ENCODE results near the gene RAB13.
"Not testable (repeated sequence)": the region's sequence is repeated elsewhere in the genome, so short reads cannot be mapped to it uniquely, and the experiment has no call there.

RAB13 gene

DNA sequence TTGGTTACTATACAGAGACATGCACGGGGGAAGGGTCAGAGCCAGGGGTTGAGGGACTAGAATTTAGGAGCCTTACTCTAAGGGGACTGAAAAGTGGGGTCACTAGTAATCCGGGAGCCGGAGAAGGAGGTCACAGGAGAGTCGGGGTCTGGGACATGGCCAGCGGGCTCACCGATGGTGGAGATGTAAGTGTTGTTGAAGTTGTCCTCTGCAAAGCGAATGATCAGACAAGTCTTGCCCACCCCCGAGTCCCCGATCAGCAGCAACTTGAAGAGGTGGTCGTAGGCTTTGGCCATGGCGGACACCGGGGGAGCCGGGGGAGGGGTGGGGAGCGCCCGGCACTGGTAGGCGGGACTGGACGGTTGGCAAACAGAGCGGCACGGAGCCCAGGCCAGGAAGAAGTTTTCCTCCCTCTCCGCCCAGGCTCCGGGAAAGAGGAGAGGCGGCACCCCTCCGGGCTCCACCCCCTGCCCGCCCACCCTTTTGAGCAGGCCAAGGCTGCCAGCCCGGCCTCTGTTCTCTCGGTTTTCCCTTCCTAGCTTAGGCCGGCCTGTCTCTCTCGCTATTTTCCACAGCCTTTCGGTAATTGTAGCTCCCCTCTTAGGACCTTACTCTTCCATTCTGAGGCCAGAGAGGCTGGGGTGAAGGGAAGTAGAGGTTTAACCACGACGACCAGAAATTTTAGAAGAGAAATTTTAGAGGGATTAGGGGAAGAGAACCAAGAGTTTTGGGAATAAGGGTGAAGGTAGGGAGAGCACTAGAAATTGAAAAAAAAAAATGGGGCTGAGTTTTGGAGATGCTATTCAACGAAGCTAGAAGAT, at the start of gene RAB13:
Gene RAB13 (minus strand): TSS at position 399 of the 821 bp plus-strand sequence. CDS start 103 bp downstream, at position 296.
- DNase-seq (ENCODE audit: insufficient read length, low spot score) (peak; percentile 75), FAIRE-seq (no peak)

DNA sequence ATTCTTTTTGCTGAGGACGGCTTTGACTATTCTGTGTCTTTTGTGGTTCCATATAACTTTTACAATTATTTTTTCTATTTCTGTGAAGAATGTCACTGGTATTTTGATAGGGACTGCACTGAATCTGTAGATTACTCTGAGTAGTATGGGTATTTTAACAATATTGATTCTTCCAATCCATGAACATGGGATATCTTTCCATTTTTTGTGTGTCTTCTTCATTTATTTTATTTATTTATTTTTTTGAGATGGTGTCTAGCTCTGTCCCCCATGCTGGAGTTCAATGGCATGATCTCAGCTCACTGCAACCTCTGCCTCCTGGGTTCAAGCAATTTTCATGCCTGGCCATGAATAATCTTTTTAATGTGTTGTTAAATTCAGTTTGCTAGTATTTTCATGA, 47.6 kb upstream of the RAB13 start:
- not testable (repeated sequence) for FAIRE-seq; DNase-seq (ENCODE audit: insufficient read length, low spot score)

DNA sequence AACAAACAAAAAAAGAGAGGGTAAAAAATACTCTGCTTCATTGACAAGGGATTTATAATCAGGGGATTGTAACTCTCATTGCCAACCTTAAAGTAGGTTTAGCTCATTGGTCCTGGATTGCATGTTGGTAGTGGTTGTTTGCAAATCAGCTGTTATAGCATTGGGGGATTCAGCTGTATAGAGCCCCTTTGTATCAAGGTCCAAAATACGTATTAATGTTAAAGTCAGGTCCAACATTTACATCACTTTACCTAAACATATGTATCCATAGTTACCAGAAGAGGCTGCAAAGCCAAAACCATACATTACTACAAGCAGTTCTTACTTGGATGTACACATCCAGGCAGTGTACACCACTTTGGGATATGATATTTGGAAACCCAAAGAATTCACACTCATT, 33.8 kb upstream of the RAB13 start:
- no peak for FAIRE-seq
- DNase-seq (ENCODE audit: insufficient read length, low spot score): no peak

DNA sequence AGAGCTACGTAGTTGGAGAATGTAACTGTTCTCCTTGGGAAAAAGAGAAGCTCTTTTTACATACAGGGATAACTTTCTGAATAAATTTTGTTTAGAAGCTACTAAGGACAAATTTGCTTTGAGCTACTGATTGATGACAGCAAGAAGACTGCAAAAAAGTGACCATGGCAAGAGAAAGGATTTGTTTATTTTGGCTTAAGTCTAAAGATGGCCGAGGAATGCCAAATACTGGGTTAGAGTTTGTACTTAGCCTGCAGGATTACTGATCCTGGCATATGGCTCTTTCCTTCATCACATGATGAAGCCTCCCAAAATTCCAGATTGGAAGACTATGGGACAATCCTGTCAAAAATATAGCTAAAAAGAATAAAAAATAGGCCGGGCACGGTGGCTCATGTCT, 33.1 kb upstream of the RAB13 start:
- DNase-seq (ENCODE audit: insufficient read length, low spot score): no peak
- no peak for FAIRE-seq

DNA sequence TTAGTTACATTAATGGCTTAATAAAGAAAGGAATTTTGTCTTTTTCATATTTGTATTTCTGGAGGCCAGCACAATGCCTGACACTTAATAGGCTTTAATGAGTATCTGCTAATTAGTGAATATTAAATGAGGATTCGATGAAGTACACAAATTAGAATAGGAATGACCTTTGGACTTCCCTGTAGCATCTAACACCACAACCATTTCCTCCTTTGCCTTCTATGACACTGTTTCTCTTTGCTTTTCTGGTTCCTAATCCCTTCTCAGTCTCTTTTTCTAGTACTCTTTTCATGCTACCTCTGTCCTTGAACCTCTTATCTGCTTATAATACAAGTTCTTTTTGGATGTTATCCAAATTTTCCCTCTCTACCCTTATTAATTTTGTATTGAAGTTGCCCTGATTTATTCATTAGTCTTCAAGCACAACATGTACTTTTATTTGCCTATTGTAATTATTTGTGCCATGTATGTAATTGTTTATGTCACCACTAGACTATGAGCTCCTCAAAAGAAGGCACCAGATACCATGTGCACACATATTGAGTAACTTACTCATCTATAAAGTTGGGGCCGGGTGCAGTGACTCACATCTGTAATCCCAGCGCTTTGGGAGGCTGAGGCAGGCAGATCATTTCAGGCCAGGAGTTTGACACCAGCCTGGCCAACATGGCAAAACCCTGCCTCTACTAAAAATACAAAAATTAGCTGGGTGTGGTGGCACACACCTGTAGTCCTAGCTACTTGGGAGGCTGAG, 28.2 kb upstream of the RAB13 start:
- DNase-seq (ENCODE audit: insufficient read length, low spot score) (no peak), FAIRE-seq (no peak)

DNA sequence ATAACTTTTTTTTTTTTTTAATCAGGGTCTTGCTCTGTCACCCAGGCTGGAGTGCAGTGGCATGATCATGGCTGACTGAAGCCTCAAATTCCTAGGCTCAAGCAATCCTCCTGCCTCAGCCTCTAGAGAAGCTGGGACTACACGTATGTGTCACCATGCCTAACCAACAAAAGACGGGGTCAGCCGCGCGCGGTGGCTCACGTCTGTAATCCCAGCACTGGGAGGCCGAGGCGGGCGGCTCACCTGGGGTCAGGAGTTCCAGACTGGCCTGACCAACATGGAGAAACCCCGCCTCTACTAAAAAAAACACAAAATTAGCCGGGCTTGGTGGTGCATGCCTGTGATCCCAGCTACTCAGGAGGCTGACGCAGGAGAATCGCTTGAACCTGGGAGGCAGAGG, 26.4 kb upstream of the RAB13 start:
- FAIRE-seq; DNase-seq (ENCODE audit: insufficient read length, low spot score): not testable (repeated sequence)

DNA sequence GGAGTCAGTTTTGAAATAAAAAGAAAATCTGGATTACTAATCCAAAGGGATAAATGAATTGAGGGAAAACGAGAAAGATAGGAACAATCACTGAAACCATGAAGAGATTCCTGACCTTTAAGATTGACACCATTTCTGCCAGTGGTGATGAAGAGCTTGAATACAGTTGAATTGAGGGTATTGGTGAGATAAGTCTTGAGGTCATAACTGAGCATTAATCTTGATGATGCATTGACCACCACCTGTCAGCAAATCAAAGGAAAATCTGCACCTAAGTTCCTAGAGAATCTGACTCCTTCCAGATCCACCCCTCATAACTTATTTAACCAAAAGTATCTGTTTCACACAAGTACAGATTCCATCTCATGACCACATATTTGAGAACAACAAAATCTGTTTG, 26.0 kb upstream of the RAB13 start:
- FAIRE-seq (no peak), DNase-seq (ENCODE audit: insufficient read length, low spot score) (no peak)

DNA sequence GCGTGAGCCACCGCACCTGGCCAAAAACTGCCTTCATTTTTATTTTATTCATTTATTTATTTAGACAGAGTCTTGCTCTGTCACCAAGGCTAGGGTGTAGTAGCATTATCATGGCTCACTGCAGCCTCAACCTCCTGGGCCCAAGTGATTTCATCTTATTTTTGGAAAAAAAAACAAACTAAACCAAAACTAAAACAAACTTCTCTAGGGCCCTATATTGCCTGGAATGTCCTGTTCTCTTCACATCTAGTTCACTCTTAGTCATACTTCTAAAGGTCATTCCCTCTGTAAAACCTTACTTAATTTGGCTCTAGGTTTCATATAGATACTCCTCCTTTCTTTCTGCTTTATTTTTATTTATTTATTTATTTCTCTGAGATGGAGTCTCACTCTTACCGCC, 20.0 kb upstream of the RAB13 start:
- no peak for DNase-seq (ENCODE audit: insufficient read length, low spot score)
- no peak for FAIRE-seq

DNA sequence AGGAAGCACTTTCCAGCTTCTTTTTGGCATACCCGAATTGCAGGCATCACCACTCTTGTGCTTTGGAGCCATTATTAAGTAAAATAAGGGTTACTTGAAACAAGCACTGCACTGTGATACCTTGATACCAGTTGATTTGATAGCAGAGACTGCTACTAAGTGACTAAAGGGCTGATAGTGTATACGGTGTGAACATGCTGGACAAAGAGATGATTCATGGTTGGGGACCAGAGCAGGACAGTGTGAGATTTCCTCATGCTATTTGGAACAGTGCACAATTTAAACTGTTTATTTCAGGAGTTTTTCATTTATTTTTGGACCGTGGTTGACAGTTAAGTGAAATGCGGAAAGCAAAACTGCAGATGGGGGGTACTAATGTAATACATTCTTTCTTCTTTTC, 14.3 kb upstream of the RAB13 start:
- DNase-seq (ENCODE audit: insufficient read length, low spot score): no peak
- FAIRE-seq: no peak

DNA sequence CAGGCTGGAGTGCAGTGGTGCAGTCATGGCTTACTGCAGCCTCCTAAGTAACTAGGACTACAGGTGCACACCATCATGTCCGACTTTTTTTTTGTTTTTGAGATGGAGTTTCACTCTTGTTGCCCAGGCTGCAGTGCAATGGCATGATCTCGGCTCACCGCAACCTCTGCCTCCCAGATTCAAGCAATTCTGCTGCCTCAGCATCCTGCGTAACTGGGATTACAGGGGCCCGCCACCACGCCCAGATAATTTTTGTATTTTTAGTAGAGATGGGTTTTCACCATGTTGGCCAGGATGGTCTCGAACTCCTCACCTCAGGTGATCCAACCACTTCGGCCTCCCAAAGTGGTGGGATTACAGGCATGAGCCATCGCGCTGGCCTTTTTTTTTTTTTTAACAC, 10.7 kb upstream of the RAB13 start:
- not testable (repeated sequence) for DNase-seq (ENCODE audit: insufficient read length, low spot score); FAIRE-seq

DNA sequence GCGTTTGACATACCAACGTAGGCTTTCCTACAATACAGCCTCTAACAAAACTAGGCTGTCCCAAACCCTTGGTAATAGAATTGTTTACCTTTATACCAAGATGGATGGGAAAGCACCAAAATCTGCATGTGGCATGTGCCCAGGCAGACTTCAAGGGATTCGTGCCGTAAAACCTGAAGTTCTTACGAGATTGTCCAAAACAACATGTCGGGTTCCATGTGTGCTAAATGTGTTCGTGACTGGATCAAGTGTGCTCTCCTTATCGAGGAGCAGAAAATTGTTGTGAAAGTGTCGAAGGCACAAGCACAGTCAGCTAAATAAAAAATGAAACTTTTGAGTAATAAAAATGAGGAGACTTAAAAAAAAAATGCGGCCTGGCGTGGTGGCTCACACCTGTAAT, 9.5 kb upstream of the RAB13 start:
- no peak for FAIRE-seq
- DNase-seq (ENCODE audit: insufficient read length, low spot score): no peak

DNA sequence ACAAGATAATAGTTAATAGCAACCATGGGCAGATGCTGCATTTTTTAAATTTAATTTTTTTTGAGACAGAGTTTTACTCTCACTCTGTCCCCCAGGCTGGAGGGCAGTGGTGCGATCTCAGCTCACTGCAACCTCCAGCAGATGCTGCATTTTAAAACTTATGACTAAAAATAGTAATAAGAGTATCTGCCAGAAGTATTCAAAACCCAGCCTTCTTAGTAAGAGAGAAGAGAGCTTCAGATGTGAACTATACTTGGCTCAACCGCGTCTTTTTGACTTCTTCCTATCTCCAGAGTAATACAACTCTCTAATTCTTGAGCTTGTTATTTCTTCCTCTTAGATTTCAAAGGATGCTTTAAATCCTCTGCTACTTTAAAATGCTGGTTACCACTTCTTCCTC, 9.1 kb upstream of the RAB13 start:
- FAIRE-seq (no peak), DNase-seq (ENCODE audit: insufficient read length, low spot score) (no peak)

DNA sequence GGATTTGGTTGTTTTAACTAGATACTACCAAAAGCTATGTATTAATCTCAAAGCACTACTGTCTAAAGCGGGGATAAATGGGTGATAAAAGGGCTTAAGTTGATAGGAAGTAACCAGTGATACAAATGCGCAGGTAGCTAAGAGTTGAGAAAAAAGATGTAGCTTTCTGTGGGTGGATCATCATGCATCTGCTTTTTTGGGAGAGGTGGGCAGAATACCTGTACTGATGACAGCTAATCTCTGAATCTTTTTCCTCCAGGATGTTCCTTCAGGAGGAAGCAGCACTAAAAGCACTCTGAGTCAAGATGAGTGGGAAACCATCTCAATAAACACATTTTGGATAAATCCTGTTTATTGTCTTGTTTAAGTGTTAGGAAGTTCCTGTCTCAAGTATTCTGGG, 5.7 kb upstream of the RAB13 start:
- FAIRE-seq (no peak), DNase-seq (ENCODE audit: insufficient read length, low spot score) (no peak)

DNA sequence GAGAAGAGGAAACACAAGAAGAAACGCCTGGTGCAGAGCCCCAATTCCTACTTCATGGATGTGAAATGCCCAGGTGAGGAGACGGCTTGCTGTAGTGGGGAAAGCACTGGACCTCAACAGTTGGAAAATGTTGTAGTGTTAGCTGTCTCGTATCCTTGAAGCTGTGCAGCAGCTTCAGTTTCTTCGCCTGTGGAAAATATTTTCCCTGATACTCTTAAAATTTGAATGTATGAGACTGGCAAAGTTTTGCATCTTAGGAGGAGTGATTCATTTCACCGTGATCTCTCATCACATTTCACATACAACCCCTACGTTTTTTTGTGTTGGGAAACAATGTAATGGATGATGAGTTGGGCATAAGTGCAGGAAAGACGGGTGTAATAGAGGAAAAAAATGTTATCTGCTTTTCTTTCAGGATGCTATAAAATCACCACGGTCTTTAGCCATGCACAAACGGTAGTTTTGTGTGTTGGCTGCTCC, 5.1 kb upstream of the RAB13 start:
- FAIRE-seq: no peak
- DNase-seq (ENCODE audit: insufficient read length, low spot score): no peak

DNA sequence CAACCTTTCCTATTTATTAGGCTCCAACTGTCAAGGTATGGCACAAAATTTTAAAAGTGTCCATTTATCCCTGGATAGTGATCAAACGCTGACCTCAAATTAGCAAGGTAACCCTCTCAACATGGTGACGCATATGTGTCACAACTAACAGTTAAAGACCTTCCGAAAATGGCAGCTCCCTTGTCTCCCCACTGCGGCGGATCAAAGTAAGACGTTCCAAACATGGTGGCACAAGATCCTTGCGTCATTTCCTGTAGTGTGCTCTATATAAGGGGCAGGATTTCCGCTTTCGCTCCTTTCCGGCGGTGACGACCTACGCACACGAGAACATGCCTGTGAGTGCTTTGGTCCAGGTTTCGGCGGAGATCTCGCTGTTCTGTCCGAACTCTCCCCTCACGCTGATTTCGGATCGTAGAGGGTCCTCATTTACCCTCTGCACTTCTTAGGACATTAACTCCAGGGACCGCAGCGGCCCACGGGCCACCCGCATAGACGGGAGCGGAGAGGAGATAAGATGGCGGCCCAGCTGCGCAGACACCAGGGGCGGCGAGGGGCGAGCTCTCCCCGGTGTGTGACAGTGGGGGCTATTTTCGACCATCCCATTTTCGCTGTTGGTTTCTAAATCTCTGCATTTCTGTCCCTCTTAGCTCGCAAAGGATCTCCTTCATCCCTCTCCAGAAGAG, 4.5 kb upstream of the RAB13 start, which contains the start of gene RPS27:
Gene RPS27 (plus strand): TSS at position 295 of the 683 bp plus-strand sequence. CDS start 35 bp downstream, at position 330.
- DNase-seq (ENCODE audit: insufficient read length, low spot score): peak; percentile 87
- no peak for FAIRE-seq

DNA sequence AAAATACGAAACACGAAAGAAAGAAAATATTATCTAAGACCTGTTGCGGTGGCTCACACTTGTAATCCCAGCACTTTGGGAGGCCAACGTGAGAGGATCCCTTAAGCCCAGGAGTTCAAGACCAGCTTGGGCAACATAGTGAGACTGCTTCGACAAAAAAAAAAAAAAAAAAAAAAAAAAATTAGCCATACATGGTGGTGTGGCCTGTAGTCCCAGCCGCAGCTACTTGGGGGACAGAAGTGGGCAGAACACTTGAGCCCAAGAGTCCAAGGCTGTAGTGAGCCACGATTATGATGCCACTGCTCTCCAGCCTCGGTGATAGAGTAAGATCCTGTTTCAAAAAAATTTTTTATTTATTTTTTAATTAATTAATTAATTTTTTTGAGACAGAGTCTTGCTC, 1.5 kb upstream of the RAB13 start:
- FAIRE-seq (no peak), DNase-seq (ENCODE audit: insufficient read length, low spot score) (no peak)

DNA sequence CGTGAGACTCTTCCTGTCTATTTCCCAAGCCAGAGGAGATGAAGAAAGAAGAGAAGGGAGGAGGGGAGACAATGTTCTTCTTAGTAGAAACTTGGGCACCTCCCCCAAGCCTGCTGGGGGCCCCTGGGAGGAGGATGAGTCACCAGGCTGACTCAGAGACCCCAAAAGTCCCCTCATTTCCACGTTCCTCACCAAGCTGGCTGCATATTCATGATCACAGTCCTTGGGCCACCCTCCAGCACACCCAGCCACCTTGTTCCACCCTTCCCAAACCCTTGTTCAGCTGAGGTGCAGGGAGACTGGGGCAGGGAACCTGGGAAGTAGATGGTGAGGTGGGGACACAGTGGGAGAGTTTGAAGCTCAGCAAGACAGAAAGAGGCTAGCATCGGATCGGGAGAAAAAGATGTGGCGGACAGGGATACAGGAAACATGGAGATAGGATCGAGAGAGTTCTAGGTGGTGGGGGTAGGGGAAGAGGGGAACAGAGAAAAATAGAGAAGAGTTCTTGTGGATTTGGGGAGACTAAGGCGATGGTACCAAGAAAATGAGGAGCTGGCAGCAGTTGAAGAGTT, 712 bp downstream of the RAB13 start:
- FAIRE-seq (no peak), DNase-seq (ENCODE audit: insufficient read length, low spot score) (peak; percentile 24)

DNA sequence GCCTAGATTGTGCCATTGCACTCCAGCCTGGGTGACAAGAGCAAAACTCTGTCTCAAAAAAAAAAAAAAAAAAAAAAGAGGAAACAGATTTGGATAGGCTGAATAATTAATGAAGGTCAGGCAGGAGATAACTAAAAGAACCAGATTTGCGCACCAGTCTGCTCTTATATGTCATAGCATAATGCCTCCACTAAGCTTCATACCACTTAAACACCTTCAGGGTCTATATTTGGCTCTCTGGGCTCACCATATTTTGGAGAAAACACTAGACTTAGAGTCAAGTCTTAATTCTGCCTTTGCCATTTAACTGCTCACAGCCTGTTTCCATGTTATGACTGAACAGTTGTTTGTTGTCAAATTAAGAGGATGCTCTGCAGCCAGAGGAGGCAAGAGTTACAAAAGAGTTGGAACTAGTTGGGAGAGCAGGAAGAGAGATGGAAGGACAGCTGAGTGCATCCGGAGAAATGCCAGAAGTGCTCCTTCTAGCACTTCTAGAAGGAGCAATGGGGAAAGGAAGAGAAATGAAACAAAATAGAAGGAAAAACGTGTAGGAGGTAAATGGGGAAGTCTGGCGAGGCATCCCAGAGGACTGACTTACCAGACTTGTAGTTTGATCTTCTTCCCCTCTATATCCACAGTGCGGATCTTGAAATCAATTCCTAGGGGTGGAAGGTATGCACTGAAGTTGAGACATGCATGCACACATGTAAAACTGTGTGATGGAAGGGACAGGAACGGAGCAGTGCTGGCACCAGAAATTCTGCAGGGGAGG, 1.8 kb downstream of the RAB13 start:
- FAIRE-seq: no peak
- DNase-seq (ENCODE audit: insufficient read length, low spot score): no peak

DNA sequence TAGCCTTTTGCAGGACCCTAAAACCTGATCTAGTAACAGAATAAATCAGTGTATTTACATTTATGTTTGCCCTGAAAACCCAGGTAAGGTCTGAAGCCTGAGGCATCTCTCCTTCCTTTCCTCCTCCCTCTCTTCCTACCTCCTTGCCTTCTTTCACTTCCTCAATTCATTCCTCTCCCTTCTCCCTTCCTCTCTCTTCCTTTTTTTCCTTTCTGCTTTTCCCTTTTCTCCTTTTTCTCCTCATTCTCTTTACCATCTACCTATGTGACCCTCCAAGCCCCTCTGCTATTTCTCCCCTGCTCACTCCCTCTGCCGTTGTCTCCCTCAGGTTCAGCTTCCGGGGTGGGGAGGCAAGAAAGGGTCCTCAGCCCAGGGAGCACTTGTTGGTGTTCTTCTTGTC, 4.4 kb downstream of the RAB13 start:
- DNase-seq (ENCODE audit: insufficient read length, low spot score); FAIRE-seq: not testable (repeated sequence)

DNA sequence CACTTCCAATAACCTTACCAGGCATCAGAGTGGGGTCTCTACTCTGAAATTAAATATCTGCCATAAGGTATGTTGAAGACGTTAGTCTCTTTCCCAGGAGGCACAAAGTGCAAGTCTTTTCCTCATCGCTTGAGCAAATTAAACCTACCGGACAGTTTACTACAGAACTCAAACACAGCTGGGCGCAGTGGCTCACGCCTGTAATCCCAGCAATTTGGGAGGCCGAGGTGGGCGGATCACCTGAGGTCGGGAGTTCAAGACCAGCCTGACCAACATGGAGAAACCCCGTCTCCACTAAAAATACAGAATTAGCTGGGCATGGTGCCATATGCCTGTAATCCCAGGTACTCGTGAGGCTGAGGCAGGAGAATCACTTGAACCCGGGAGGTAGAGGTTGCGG, 7.0 kb downstream of the RAB13 start:
- FAIRE-seq; DNase-seq (ENCODE audit: insufficient read length, low spot score): not testable (repeated sequence)

Measured in HTR-8/SVneo (cell line).